Activated naive CD8-positive, alpha-beta T cell treated with anti-CD3 and anti-CD28 coated beads for 36 hours (primary cell): ENCODE data around the gene XRCC1. TPM values are rescaled to one million over a fixed set of nuclear protein-coding genes. Genes with fewer than 3 reads are reported as not detected.
"Not testable (repeated sequence)": the region's sequence is repeated elsewhere in the genome, so short reads cannot be mapped to it uniquely, and the experiment has no call there.

Experiments used
- DNase-seq: peaks from one replicate; pipeline ENCODE4 v3.0.0; 2021
- H3K27ac Mint-ChIP-seq: one replicate; pipeline ENCODE4 v1.8.0; 2022; ENCODE audit warnings: mild to moderate bottlenecking, moderate library complexity, mixed read lengths
- H3K27me3 Mint-ChIP-seq: one replicate; pipeline ENCODE4 v1.8.0; 2022; ENCODE audit warnings: mild to moderate bottlenecking, mixed read lengths
- H3K36me3 Mint-ChIP-seq: one replicate; pipeline ENCODE4 v1.8.0; 2021; ENCODE audit warnings: mild to moderate bottlenecking, mixed read lengths
- H3K4me1 Mint-ChIP-seq: one replicate; pipeline ENCODE4 v1.8.0; 2021; ENCODE audit warnings: mixed read lengths
- H3K4me3 Mint-ChIP-seq: one replicate; pipeline ENCODE4 v1.8.0; 2022; ENCODE audit warnings: mild to moderate bottlenecking, moderate library complexity, mixed read lengths
- H3K9me3 Mint-ChIP-seq: one replicate; pipeline ENCODE4 v1.8.0; 2022; ENCODE audit warnings: mixed read lengths
- total RNA-seq, 2 experiments: library from RNA; stranded (reverse); gene quantifications; one replicate each; pipeline ENCODE4 v1.2.3, GENCODE V29; 2021

The XRCC1 gene
- total RNA-seq, 2 experiments from 2014 or later, result 35.4 to 36.8 TPM

GRCh38 chr19:43607238-43608205, 32.2 kb upstream of the XRCC1 start:
- peak overlapping the region; percentile 34 for H3K27ac Mint-ChIP-seq
- no peaks in the 10 kb centered on the region for H3K27me3 Mint-ChIP-seq
- H3K4me1 Mint-ChIP-seq, result peaks cover 4% of the 10 kb centered on the region
- peaks cover 5% of the 10 kb centered on the region for H3K36me3 Mint-ChIP-seq
- H3K9me3 Mint-ChIP-seq, result no peaks in the 10 kb centered on the region
- H3K4me3 Mint-ChIP-seq, result no peak overlapping the region
- no peak for DNase-seq

DNA sequence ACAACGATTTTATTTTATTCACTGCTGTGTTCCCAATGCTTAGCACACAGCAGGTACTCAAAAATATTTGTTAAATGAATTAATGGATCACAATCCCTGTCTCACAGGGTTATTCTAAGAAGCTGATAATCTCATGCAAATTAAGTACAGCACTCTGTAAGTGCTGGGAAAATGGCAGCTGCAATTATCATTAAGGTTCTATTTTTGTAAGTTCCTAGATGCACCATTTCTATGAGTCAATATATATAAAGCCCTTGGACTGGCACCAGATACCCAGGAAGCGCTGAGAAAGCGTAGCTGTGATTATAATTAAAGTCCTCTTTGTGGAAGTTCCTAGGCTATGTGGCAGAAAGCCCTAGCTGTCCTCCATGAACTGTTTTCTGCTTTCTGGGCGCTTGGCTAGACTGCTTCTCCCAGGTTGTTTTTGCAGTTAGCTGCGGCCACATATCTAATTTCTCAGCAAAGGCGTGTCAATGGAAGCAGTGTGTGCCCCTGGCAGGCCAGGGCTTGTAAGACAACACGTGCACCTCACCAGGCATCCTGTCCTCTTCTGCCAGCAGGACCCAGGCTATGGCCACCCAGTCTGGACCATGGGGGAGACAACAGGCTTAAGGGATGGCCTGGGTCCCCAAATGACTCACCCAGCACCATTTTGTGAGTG, 31.4 kb upstream of the XRCC1 start:
- Mint-ChIP-seq H3K36me3 (peaks cover 2% of the 10 kb centered on the region), H3K9me3 (no peaks in the 10 kb centered on the region), H3K4me3 (no peak overlapping the region), H3K27ac (peak overlapping the region; percentile 7), H3K4me1 (peaks cover 4% of the 10 kb centered on the region), H3K27me3 (no peaks in the 10 kb centered on the region)
- DNase-seq, result no peak

- Mint-ChIP-seq H3K27me3 (no peaks in the 10 kb centered on the region), H3K4me1 (peaks cover 4% of the 10 kb centered on the region), H3K4me3 (no peak overlapping the region), H3K27ac (no peak overlapping the region), H3K36me3 (peaks cover 2% of the 10 kb centered on the region), H3K9me3 (no peaks in the 10 kb centered on the region)
- DNase-seq, result no peak
Observed at GRCh38 chr19:43605875-43606568, 30.7 kb upstream of the XRCC1 start.

- not testable (repeated sequence) for H3K9me3 Mint-ChIP-seq, H3K27ac Mint-ChIP-seq, H3K36me3 Mint-ChIP-seq, H3K27me3 Mint-ChIP-seq, DNase-seq, H3K4me3 Mint-ChIP-seq
- peaks cover 16% of the 10 kb centered on the region for H3K4me1 Mint-ChIP-seq
Observed at GRCh38 chr19:43600326-43600725, 25.0 kb upstream of the XRCC1 start.

GRCh38 chr19:43599635-43600295, 24.4 kb upstream of the XRCC1 start:
- H3K27me3 Mint-ChIP-seq, result no peaks in the 10 kb centered on the region
- H3K4me1 Mint-ChIP-seq, result peaks cover 16% of the 10 kb centered on the region
- peaks cover 4% of the 10 kb centered on the region for H3K36me3 Mint-ChIP-seq
- no peaks in the 10 kb centered on the region for H3K9me3 Mint-ChIP-seq
- DNase-seq, result no peak
- no peak overlapping the region for H3K4me3 Mint-ChIP-seq
- peak overlapping the region; percentile 8 for H3K27ac Mint-ChIP-seq

- H3K27ac Mint-ChIP-seq, result no peak overlapping the region
- no peak for DNase-seq
- H3K27me3 Mint-ChIP-seq, result no peaks in the 10 kb centered on the region
- H3K36me3 Mint-ChIP-seq, result peaks cover 7% of the 10 kb centered on the region
- peak overlapping the region; percentile 100 for H3K4me3 Mint-ChIP-seq
- peaks cover 20% of the 10 kb centered on the region for H3K4me1 Mint-ChIP-seq
- H3K9me3 Mint-ChIP-seq, result no peaks in the 10 kb centered on the region
Observed at GRCh38 chr19:43598445-43599240, 23.3 kb upstream of the XRCC1 start.

DNA sequence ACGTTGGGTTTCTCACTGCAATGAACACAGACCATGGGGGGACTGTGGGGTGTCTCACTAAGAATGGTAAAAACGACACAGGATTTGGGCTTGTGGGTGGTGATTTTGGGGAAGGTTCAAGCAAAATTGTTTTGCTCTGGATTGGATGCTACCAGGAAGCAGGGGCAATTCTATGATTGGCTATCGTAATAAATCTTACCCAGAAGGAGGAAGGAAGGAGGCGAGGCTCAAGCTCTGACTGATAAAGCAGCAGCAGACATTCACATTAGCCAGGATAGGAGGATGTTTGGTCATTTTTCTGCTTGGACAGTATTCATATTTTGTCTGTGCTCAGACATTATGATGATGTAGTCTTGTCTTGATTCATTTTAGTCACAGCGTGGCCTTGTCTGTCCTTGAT, 22.5 kb upstream of the XRCC1 start:
- Mint-ChIP-seq H3K4me1 (peaks cover 24% of the 10 kb centered on the region), H3K9me3 (no peaks in the 10 kb centered on the region), H3K36me3 (peaks cover 12% of the 10 kb centered on the region), H3K4me3 (peak overlapping the region; percentile 100), H3K27ac (peak overlapping the region; percentile 98), H3K27me3 (no peaks in the 10 kb centered on the region)
- no peak for DNase-seq

- peak overlapping the region; percentile 100 for H3K4me3 Mint-ChIP-seq
- H3K4me1 Mint-ChIP-seq, result peaks cover 26% of the 10 kb centered on the region
- no peaks in the 10 kb centered on the region for H3K9me3 Mint-ChIP-seq
- H3K27ac Mint-ChIP-seq, result peak overlapping the region; percentile 98
- H3K36me3 Mint-ChIP-seq, result peaks cover 14% of the 10 kb centered on the region
- DNase-seq, result no peak
- H3K27me3 Mint-ChIP-seq, result no peaks in the 10 kb centered on the region
Observed at GRCh38 chr19:43596842-43597461, 21.6 kb upstream of the XRCC1 start.

GRCh38 chr19:43595999-43596841, 20.9 kb upstream of the XRCC1 start, which contains the start of the genes IRGQ and ZNF576:
TSS of gene IRGQ (minus strand) at chr19:43596134. CDS start at chr19:43595338, 796 bp downstream.
TSS of gene ZNF576 (plus strand) at chr19:43596595. CDS start at chr19:43597109, 514 bp downstream.
- Mint-ChIP-seq H3K27me3 (no peaks in the 10 kb centered on the region), H3K9me3 (no peaks in the 10 kb centered on the region), H3K4me1 (peaks cover 26% of the 10 kb centered on the region), H3K36me3 (peaks cover 14% of the 10 kb centered on the region), H3K27ac (peak within 1 kb of the TSS; percentile 98), H3K4me3 (peak within 1 kb of the TSS; percentile 100)
- peak; percentile 100 for DNase-seq

DNA sequence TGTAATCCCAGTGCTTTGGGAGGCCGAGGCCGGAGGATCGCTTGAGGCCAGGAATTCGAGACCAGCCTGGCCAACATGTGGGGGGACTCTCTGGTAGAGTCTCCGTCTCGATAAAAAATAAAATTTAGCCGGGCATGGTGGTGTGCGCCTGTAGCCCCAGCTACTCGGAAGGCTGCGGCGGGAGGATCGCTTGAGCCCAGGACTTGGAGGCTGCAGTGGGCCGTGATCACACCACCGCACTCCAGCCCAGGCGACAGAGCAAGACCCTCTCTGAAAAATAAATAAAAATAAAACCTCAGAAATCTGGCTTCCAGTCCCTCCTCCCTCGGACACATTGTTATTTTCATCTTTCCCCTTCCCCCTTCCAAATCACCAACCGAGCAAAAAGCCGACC, 20.3 kb upstream of the XRCC1 start:
- no peaks in the 10 kb centered on the region for H3K27me3 Mint-ChIP-seq
- H3K36me3 Mint-ChIP-seq, result peaks cover 19% of the 10 kb centered on the region
- peak overlapping the region; percentile 98 for H3K27ac Mint-ChIP-seq
- H3K9me3 Mint-ChIP-seq, result no peaks in the 10 kb centered on the region
- peak overlapping the region; percentile 100 for H3K4me3 Mint-ChIP-seq
- DNase-seq, result peak; percentile 29
- H3K4me1 Mint-ChIP-seq, result peaks cover 28% of the 10 kb centered on the region

- peaks cover 20% of the 10 kb centered on the region for H3K36me3 Mint-ChIP-seq
- H3K4me3 Mint-ChIP-seq, result peak overlapping the region; percentile 100
- H3K9me3 Mint-ChIP-seq, result no peaks in the 10 kb centered on the region
- H3K27me3 Mint-ChIP-seq, result no peaks in the 10 kb centered on the region
- H3K4me1 Mint-ChIP-seq, result peaks cover 30% of the 10 kb centered on the region
- DNase-seq, result peak; percentile 80
- H3K27ac Mint-ChIP-seq, result peak overlapping the region; percentile 98
Observed at GRCh38 chr19:43594710-43595604, 19.6 kb upstream of the XRCC1 start.

DNA sequence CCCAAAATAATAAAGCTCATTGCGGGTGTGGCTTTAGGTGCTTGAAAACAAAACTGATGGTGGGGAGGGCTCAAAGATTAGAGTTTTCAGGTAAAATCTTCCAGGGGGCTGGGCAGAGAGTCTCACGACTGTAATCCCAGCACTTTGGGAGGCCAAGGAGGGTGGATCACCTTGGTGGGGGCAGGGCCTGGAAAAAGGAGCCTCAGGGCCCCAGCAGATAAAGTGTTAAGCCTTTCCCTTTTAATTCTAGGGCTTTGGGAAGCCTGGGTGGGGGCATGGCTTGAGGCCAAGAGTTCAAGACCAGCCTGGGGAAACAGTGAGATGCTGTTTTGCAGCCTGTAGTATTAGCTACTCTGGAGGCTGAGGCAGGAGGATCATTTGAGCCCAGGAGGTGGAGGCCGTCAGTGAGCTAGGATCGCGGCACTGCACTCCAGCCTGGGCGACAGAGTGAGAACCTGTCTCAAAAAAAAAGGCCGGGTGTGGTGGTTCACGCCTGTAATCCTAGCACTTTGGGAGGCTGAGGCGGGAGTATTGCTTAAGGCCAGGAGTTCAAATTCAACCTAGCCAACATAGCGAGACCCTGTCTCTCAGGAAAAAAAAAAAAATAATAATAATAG, 18.9 kb upstream of the XRCC1 start:
- H3K4me3 Mint-ChIP-seq, result peak overlapping the region; percentile 100
- DNase-seq, result no peak
- peaks cover 36% of the 10 kb centered on the region for H3K4me1 Mint-ChIP-seq
- H3K27ac Mint-ChIP-seq, result peak overlapping the region; percentile 50
- peaks cover 24% of the 10 kb centered on the region for H3K36me3 Mint-ChIP-seq
- no peaks in the 10 kb centered on the region for H3K9me3 Mint-ChIP-seq
- no peaks in the 10 kb centered on the region for H3K27me3 Mint-ChIP-seq
